Neural cell (in vitro differentiated cells): Measurements from ENCODE around the gene KCNH5. TPM values are rescaled to one million over a fixed set of nuclear protein-coding genes. Genes with fewer than 3 reads are reported as not detected.

Source experiments
- H2AFZ ChIP-seq: fragments of 200-600, 300-800 bp; sonication (generic), shearing (Covaris generic); 2 replicates; pipeline ENCODE4 v1.6.0; 2014; ENCODE audit warnings: low read depth, mild to moderate bottlenecking, antibody characterized with exemption, low read length, moderate library complexity
- H3F3A ChIP-seq: fragments of 200-600 bp; shearing (Covaris generic); 2 replicates; pipeline ENCODE4 v1.6.1; 2016; ENCODE audit warnings: mild to moderate bottlenecking, moderate library complexity, mixed read lengths, antibody characterized with exemption, low read length; ENCODE audit not compliant: insufficient read depth, poor library complexity, severe bottlenecking
- H3K27ac ChIP-seq: fragments of 200-600, 300-800 bp; sonication (generic), shearing (Covaris generic); 2 replicates; pipeline ENCODE4 v1.5.1; 2014; ENCODE audit warnings: mild to moderate bottlenecking, low read length, moderate library complexity
- H3K27me3 ChIP-seq: fragments of 300-800, 200-600 bp; sonication (generic), shearing (Covaris generic); 2 replicates; pipeline ENCODE4 v1.6.0; 2014; ENCODE audit warnings: mild to moderate bottlenecking, low read depth, low read length, moderate library complexity; ENCODE audit not compliant: insufficient read depth
- H3K36me3 ChIP-seq: fragments of 300-800, 200-600 bp; sonication (generic), shearing (Covaris generic); 2 replicates; pipeline ENCODE4 v1.5.1; 2014; ENCODE audit warnings: mild to moderate bottlenecking, antibody characterized with exemption, low read length, moderate library complexity; ENCODE audit not compliant: insufficient read depth
- H3K4me2 ChIP-seq: fragments of 300-800, 200-600 bp; sonication (generic), shearing (Covaris generic); 2 replicates; pipeline ENCODE4 v1.6.0; 2014; ENCODE audit warnings: mild to moderate bottlenecking, low read length
- H3K4me3 ChIP-seq: fragments of 300-800, 200-600 bp; sonication (generic), shearing (Covaris generic); 2 replicates; pipeline ENCODE4 v1.5.1; 2014; ENCODE audit warnings: mild to moderate bottlenecking, low read length, moderate library complexity
- H3K79me2 ChIP-seq: fragments of 200-600 bp; shearing (Covaris generic); replicated peaks from 2 replicates; pipeline ENCODE4 v1.6.0; 2014; ENCODE audit warnings: mild to moderate bottlenecking, low read length, moderate library complexity; ENCODE audit not compliant: insufficient read depth
- H3K9ac ChIP-seq: fragments of 300-800, 200-600 bp; sonication (generic), shearing (Covaris generic); 2 replicates; pipeline ENCODE4 v1.6.1; 2016; ENCODE audit warnings: mild to moderate bottlenecking, low read length, mixed read lengths
- H3K9me2 ChIP-seq: fragments of 200-600 bp; shearing (Covaris generic); 2 replicates; pipeline ENCODE4 v1.6.1; 2016; ENCODE audit warnings: mild to moderate bottlenecking, low read length, mixed read lengths; ENCODE audit not compliant: insufficient read depth
- H3K9me3 ChIP-seq: fragments of 200-600, 300-800 bp; sonication (generic), shearing (Covaris generic); 2 replicates; pipeline ENCODE4 v1.6.1; 2016; ENCODE audit warnings: mild to moderate bottlenecking, mixed run types, low read length, moderate library complexity, mixed read lengths
- H4K20me1 ChIP-seq: fragments of 200-600 bp; shearing (Covaris generic); 2 replicates; pipeline ENCODE4 v1.6.1; 2016; ENCODE audit warnings: mild to moderate bottlenecking, mixed run types; ENCODE audit not compliant: insufficient read depth
- CTCF ChIP-seq: fragments of 450-650 bp; IDR thresholded peaks from 2 replicates; pipeline ENCODE4 v1.5.1; 2014; ENCODE audit warnings: antibody characterized with exemption, mild to moderate bottlenecking, moderate library complexity; ENCODE audit not compliant: poor library complexity, severe bottlenecking
- EP300 ChIP-seq: fragments of 450-650 bp; conservative IDR thresholded peaks from 2 replicates; pipeline ENCODE4 v1.6.1; 2014; ENCODE audit warnings: antibody characterized with exemption, mild to moderate bottlenecking, moderate library complexity; ENCODE audit not compliant: poor library complexity, severe bottlenecking
- EZH2 ChIP-seq: fragments of 200-600, 300-800 bp; shearing (Covaris generic), sonication (generic); IDR thresholded peaks from 2 replicates; pipeline ENCODE4 v1.6.1; 2014; ENCODE audit warnings: antibody characterized with exemption, low read length, borderline replicate concordance, mild to moderate bottlenecking; ENCODE audit not compliant: insufficient read depth, poor library complexity, severe bottlenecking
- MXI1 ChIP-seq: fragments of 450-650 bp; conservative IDR thresholded peaks from 2 replicates; pipeline ENCODE4 v1.6.1; 2014; ENCODE audit warnings: antibody characterized with exemption, mild to moderate bottlenecking; ENCODE audit not compliant: poor library complexity, severe bottlenecking
- POLR2AphosphoS5 ChIP-seq: IDR thresholded peaks from 2 replicates; pipeline ENCODE4 v1.6.1; 2012
- RAD21 ChIP-seq: fragments of 450-650 bp; conservative IDR thresholded peaks from 2 replicates; pipeline ENCODE4 v1.6.1; 2014; ENCODE audit warnings: antibody characterized with exemption, mild to moderate bottlenecking, moderate library complexity
- REST ChIP-seq: IDR thresholded peaks from 2 replicates; pipeline ENCODE4 v1.6.1; 2012; ENCODE audit warnings: borderline replicate concordance
- SMC3 ChIP-seq: fragments of 450-650 bp; conservative IDR thresholded peaks from 2 replicates; pipeline ENCODE4 v1.6.1; 2014; ENCODE audit warnings: antibody characterized with exemption, mild to moderate bottlenecking, moderate library complexity; ENCODE audit not compliant: poor library complexity
- TAF1 ChIP-seq: IDR thresholded peaks from 2 replicates; pipeline ENCODE4 v1.6.1; 2012; ENCODE audit warnings: low read depth
- polyA plus RNA-seq: library from polyadenylated mRNA; depleted of rRNA; stranded (reverse); fragments of >200 nt; gene quantifications from 2 replicates; pipeline ENCODE4 v1.2.3, GENCODE V29; 2014

Gene KCNH5
- polyA plus RNA-seq, 1 donor from 2014 or later = 0.95 TPM

GRCh38 chr14:63032076-63032475 lies 13.2 kb downstream of the KCNH5 start:
- Histone ChIP-seq H3K36me3 (no peaks in the 10 kb centered on the region), H3K27ac (no peak overlapping the region), H3K9ac (no peak overlapping the region), H3K79me2 (no peaks in the 10 kb centered on the region), H3K4me3 (no peak overlapping the region), H3K9me2 (no peaks in the 10 kb centered on the region), H2AFZ (no peak overlapping the region), H3K9me3 (no peaks in the 10 kb centered on the region), H4K20me1 (no peaks in the 10 kb centered on the region), H3K4me2 (no peak overlapping the region), H3F3A (no peaks in the 10 kb centered on the region), H3K27me3 (no peaks in the 10 kb centered on the region)
- no peak for TF ChIP-seq EP300
- no peak for TF ChIP-seq REST
- TF ChIP-seq CTCF = no peak
- TF ChIP-seq SMC3 = no peak
- no peak for TF ChIP-seq POLR2AphosphoS5
- no peak for TF ChIP-seq RAD21
- no peak for TF ChIP-seq TAF1
- TF ChIP-seq EZH2 = no peak
- no peak for TF ChIP-seq MXI1

GRCh38 chr14:63030113-63030512 lies 15.1 kb downstream of the KCNH5 start:
- Histone ChIP-seq H3K27ac (no peak overlapping the region), H3K9me3 (no peaks in the 10 kb centered on the region), H3K9me2 (no peaks in the 10 kb centered on the region), H3K4me3 (no peak overlapping the region), H3K9ac (no peak overlapping the region), H4K20me1 (no peaks in the 10 kb centered on the region), H3K4me2 (no peak overlapping the region), H3K79me2 (no peaks in the 10 kb centered on the region), H3K36me3 (no peaks in the 10 kb centered on the region), H3K27me3 (no peaks in the 10 kb centered on the region), H2AFZ (no peak overlapping the region), H3F3A (no peaks in the 10 kb centered on the region)
- no peak for TF ChIP-seq SMC3
- TF ChIP-seq RAD21 = no peak
- TF ChIP-seq CTCF = no peak
- no peak for TF ChIP-seq EZH2
- TF ChIP-seq REST = no peak
- TF ChIP-seq MXI1 = no peak
- no peak for TF ChIP-seq TAF1
- TF ChIP-seq POLR2AphosphoS5 = no peak
- TF ChIP-seq EP300 = no peak
